IPS-11a (cell line): ENCODE results near the gene COL4A2.

ENCODE experiments used
- H3K4me3 ChIP-seq: one replicate; pipeline ENCODE4 v1.5.1; 2013; ENCODE audit warnings: low read depth, low read length, control low read depth

COL4A2 gene

GRCh38 chr13:110397436-110398115 is 90.5 kb downstream of the COL4A2 start:
- no peak overlapping the region for H3K4me3 ChIP-seq

- no peak overlapping the region for H3K4me3 ChIP-seq
These were observed 91.8 kb downstream of the COL4A2 start for GRCh38 chr13:110398564-110399507.

- H3K4me3 ChIP-seq, result no peak overlapping the region
These were observed 92.7 kb downstream of the COL4A2 start for GRCh38 chr13:110399801-110400200.

GRCh38 chr13:110400786-110401533 is 93.9 kb downstream of the COL4A2 start:
- no peak overlapping the region for H3K4me3 ChIP-seq

GRCh38 chr13:110402299-110403069 is 95.4 kb downstream of the COL4A2 start:
- H3K4me3 ChIP-seq, result no peak overlapping the region

GRCh38 chr13:110403315-110403714 is 96.2 kb downstream of the COL4A2 start:
- no peak overlapping the region for H3K4me3 ChIP-seq

GRCh38 chr13:110403721-110404120 is 96.6 kb downstream of the COL4A2 start:
- no peak overlapping the region for H3K4me3 ChIP-seq

- H3K4me3 ChIP-seq, result no peak overlapping the region
These were observed 97.2 kb downstream of the COL4A2 start for GRCh38 chr13:110404321-110404720.

- no peak overlapping the region for H3K4me3 ChIP-seq
These were observed 98.7 kb downstream of the COL4A2 start for GRCh38 chr13:110405597-110406450.

- no peak overlapping the region for H3K4me3 ChIP-seq
These were observed 99.9 kb downstream of the COL4A2 start for GRCh38 chr13:110407021-110407420.

GRCh38 chr13:110407531-110407930 is 100.4 kb downstream of the COL4A2 start:
- no peak overlapping the region for H3K4me3 ChIP-seq

GRCh38 chr13:110408286-110408685 is 101.2 kb downstream of the COL4A2 start:
- no peak overlapping the region for H3K4me3 ChIP-seq

GRCh38 chr13:110409581-110409992 is 102.5 kb downstream of the COL4A2 start:
- H3K4me3 ChIP-seq, result no peak overlapping the region

- H3K4me3 ChIP-seq, result no peak overlapping the region
These were observed 102.9 kb downstream of the COL4A2 start for GRCh38 chr13:110410000-110410399.

- no peak overlapping the region for H3K4me3 ChIP-seq
These were observed 104.0 kb downstream of the COL4A2 start for GRCh38 chr13:110410936-110411687.

GRCh38 chr13:110411688-110412059 is 104.6 kb downstream of the COL4A2 start:
- no peak overlapping the region for H3K4me3 ChIP-seq

GRCh38 chr13:110412132-110412914 is 105.2 kb downstream of the COL4A2 start:
- no peak overlapping the region for H3K4me3 ChIP-seq

GRCh38 chr13:110413016-110413675 is 106.1 kb downstream of the COL4A2 start:
- no peak overlapping the region for H3K4me3 ChIP-seq
